IMR-90 (cell line): ENCODE measurements around the gene RAB26. TPM values are rescaled to one million over a fixed set of nuclear protein-coding genes. Genes with fewer than 3 reads are reported as not detected.
"Not testable (repeated sequence)": the region's sequence is repeated elsewhere in the genome, so short reads cannot be mapped to it uniquely, and the experiment has no call there.

Experiments
- ATAC-seq: fragments of 200-7000 bp; cut with Tn5 transposase; 2 replicates; pipeline ENCODE4 v1.9.1; 2020; ENCODE audit warnings: low read depth, mild to moderate bottlenecking, moderate library complexity
- BruUV-seq: library from RNA; stranded (reverse); fragments of 400-500 nt; replicated peaks from 2 replicates; lab custom pipeline; 2021; lab: Mats Ljungman, UMichigan
- CTCF ChIA-PET: fragments of 300-600 bp; formaldehyde crosslinking; extraction: SDS; loops from one replicate; lab custom pipeline; 2021; ENCODE audit warnings: antibody characterized with exemption; lab: Yijun Ruan, JAX
- POLR2A ChIA-PET: fragments of 300-600 bp; sonication (Branson Sonifier 250); formaldehyde crosslinking; loops from one replicate; lab custom pipeline; 2022; ENCODE audit warnings: antibody characterized with exemption; ENCODE audit not compliant: unreplicated experiment; lab: Charles Lee
- DNase-seq: peaks from one replicate; pipeline ENCODE4 v3.0.0; 2013
- H2AFZ ChIP-seq: replicated peaks from 2 replicates; pipeline ENCODE3; 2013; ENCODE audit warnings: low read length, mild to moderate bottlenecking; ENCODE audit not compliant: poor library complexity
- H2AK5ac ChIP-seq: 2 replicates; pipeline ENCODE4 v1.6.1; 2013; ENCODE audit warnings: low read depth, low read length, inconsistent platforms
- H2AK9ac ChIP-seq: replicated peaks from 2 replicates; pipeline ENCODE3; 2013; ENCODE audit warnings: mild to moderate bottlenecking, low read depth, low read length, moderate library complexity; ENCODE audit not compliant: poor library complexity
- H2BK120ac ChIP-seq: 2 replicates; pipeline ENCODE4 v1.6.1; 2013; ENCODE audit warnings: low read depth, low read length, inconsistent platforms
- H2BK15ac ChIP-seq: 3 replicates; pipeline ENCODE4 v1.6.1; 2013; ENCODE audit warnings: low read depth, low read length, inconsistent platforms
- H2BK20ac ChIP-seq: 2 replicates; pipeline ENCODE4 v1.6.1; 2013; ENCODE audit warnings: low read depth, mild to moderate bottlenecking, inconsistent platforms, low read length, moderate library complexity
- H2BK5ac ChIP-seq: 2 replicates; pipeline ENCODE4 v1.6.1; 2013; ENCODE audit warnings: mild to moderate bottlenecking, low read depth, low read length, inconsistent platforms; ENCODE audit not compliant: poor library complexity, severe bottlenecking
- H3K14ac ChIP-seq: replicated peaks from 2 replicates; pipeline ENCODE4 v1.6.1; 2013; ENCODE audit warnings: low read depth, low read length, inconsistent platforms
- H3K18ac ChIP-seq: 2 replicates; pipeline ENCODE4 v1.6.1; 2013; ENCODE audit warnings: low read depth, low read length, control low read depth
- H3K23ac ChIP-seq: 2 replicates; pipeline ENCODE4 v1.6.1; 2013; ENCODE audit warnings: low read depth, low read length, inconsistent platforms
- H3K27ac ChIP-seq: 2 replicates; pipeline ENCODE4 v1.5.1; 2013; ENCODE audit warnings: mild to moderate bottlenecking, control low read depth, low read length; ENCODE audit not compliant: insufficient read depth
- H3K27me3 ChIP-seq: 2 replicates; pipeline ENCODE4 v1.6.1; 2013; ENCODE audit warnings: low read length; ENCODE audit not compliant: control insufficient read depth, insufficient read depth
- H3K36me3 ChIP-seq: 2 replicates; pipeline ENCODE4 v1.6.1; 2013; ENCODE audit warnings: low read length, mixed read lengths; ENCODE audit not compliant: control insufficient read depth, insufficient read depth
- H3K4ac ChIP-seq: 2 replicates; pipeline ENCODE4 v1.6.1; 2013; ENCODE audit warnings: low read depth, low read length, inconsistent platforms
- H3K4me1 ChIP-seq: 2 replicates; pipeline ENCODE4 v1.6.1; 2013; ENCODE audit warnings: low read length, mixed read lengths; ENCODE audit not compliant: control insufficient read depth, insufficient read depth
- H3K4me2 ChIP-seq: 2 replicates; pipeline ENCODE4 v1.6.1; 2013; ENCODE audit warnings: low read depth, mild to moderate bottlenecking, control low read depth, low read length, moderate library complexity
- H3K4me3 ChIP-seq: 2 replicates; pipeline ENCODE4 v1.5.1; 2013; ENCODE audit warnings: low read depth, mild to moderate bottlenecking, control low read depth, low read length, moderate library complexity; ENCODE audit not compliant: insufficient read depth
- H3K56ac ChIP-seq: 2 replicates; pipeline ENCODE4 v1.6.1; 2013; ENCODE audit warnings: low read length, inconsistent platforms; ENCODE audit not compliant: insufficient read depth; ENCODE audit errors: extremely low read depth
- H3K79me1 ChIP-seq, 2 experiments: 2 replicates each; pipeline ENCODE4 v1.6.1; 2013; ENCODE audit warnings: low read length in 2 of 2, inconsistent platforms in 1 of 2, low read depth in 1 of 2
- H3K9ac ChIP-seq: 2 replicates; pipeline ENCODE4 v1.6.1; 2013; ENCODE audit warnings: low read depth, low read length, control low read depth
- H3K9me1 ChIP-seq: 2 replicates; pipeline ENCODE4 v1.6.1; 2013; ENCODE audit warnings: low read length, inconsistent platforms; ENCODE audit not compliant: insufficient read depth
- H3K9me3 ChIP-seq: 2 replicates; pipeline ENCODE4 v1.6.1; 2013; ENCODE audit warnings: low read length; ENCODE audit not compliant: control insufficient read depth, insufficient read depth
- H4K20me1 ChIP-seq: 2 replicates; pipeline ENCODE4 v1.6.1; 2013; ENCODE audit warnings: low read length, inconsistent platforms; ENCODE audit not compliant: insufficient read depth
- H4K5ac ChIP-seq: 2 replicates; pipeline ENCODE4 v1.6.1; 2013; ENCODE audit warnings: mild to moderate bottlenecking, low read depth, low read length, control low read depth
- H4K8ac ChIP-seq, 2 experiments: 2 replicates each; pipeline ENCODE4 v1.6.1; 2013; ENCODE audit warnings: low read depth in 2 of 2, low read length in 2 of 2, control low read depth in 1 of 2, inconsistent platforms in 1 of 2
- H4K91ac ChIP-seq: 2 replicates; pipeline ENCODE4 v1.6.1; 2013; ENCODE audit warnings: low read depth, low read length, inconsistent platforms; ENCODE audit not compliant: insufficient read depth
- WGBS, 2 experiments: methylation state at CpG; one replicate each; pipeline versions ENCODE4 v1.1.5 to v1.1.7; 2013; ENCODE audit warnings: missing lambda C conversion rate in 2 of 2; ENCODE audit not compliant: insufficient read length in 1 of 2; ENCODE audit errors: extremely low coverage in 2 of 2; 5-methylcytosine and 5-hydroxymethylcytosine counted together
- dilution Hi-C: fragments of 300-500 bp; cut with HindIII; formaldehyde crosslinking; loops from one replicate; pipeline ENCODE4 v1.14.3; 2018; ENCODE audit warnings: low sequenced_read_pairs; ENCODE audit not compliant: unreplicated experiment
- in situ Hi-C: fragments of 300-500 bp; cut with MboI; formaldehyde crosslinking; loops from 3 replicates; pipeline ENCODE4 v1.14.3; 2019; ENCODE audit warnings: low sequenced_read_pairs, inconsistent platforms, mixed read lengths
- intact Hi-C: fragments of 100-400 bp; cut with micrococcal nuclease; formaldehyde crosslinking; loops from 2 replicates; pipeline ENCODE4 v1.10.0; 2022
- polyA plus RNA-seq, 3 experiments: library from polyadenylated mRNA; depleted of rRNA; stranded (reverse); fragments of >200 nt; gene quantifications; 2 replicates each; pipeline ENCODE4 v1.2.3, GENCODE V29; 2012; ENCODE audit warnings: low replicate concordance in 1 of 3
- total RNA-seq: library from RNA; depleted of rRNA; stranded (reverse); fragments of >200 nt; gene quantifications from 2 replicates; pipeline ENCODE4 v1.2.3, GENCODE V29; 2012

Gene RAB26
- total and polyA plus RNA-seq, 2 of the 4 experiments (the other 2 are of a cell fraction), result 1.1 to 4.5 TPM

DNA sequence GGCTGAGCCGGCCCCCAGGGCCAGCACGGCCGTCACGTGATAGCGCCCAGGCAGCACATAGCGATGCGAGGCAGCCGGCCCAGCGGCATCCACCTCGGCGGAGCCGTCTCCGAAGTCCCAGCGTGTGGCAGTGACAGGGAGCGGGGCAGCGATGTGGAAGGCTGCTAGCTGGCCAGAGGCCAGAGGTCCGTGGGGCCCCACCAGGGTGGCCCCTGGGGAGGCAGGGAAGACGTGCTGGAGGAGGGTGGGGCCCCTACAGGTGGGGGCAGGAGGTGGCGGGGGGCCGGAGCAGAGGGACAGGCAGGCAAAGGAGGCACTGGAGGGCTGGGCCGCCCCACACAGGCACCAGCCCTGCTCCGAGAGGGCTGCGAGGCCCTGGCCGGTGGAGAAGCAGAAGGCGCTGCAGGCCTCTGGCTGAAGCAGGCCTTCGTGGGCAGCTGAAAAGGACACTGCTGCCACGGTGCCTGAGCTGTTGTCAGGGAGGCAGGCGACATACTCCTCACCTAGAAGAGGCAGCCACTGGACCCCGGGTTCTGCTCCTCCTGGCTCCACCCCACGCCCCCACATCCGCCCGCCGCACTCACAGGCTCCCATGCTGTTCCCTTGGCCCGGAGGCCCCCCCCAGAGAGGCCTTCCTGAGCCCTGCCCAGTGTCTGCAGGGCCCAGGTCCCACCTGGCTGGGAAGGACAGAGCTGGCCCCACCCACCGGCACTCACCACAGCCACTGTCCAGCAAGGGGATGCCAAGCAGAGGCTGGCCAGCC is 30.3 kb upstream of the RAB26 start:
- H3K79me1 ChIP-seq, H2BK15ac ChIP-seq, H2BK120ac ChIP-seq, ATAC-seq, H2AK9ac ChIP-seq, DNase-seq, H2AFZ ChIP-seq, H2BK20ac ChIP-seq, H4K5ac ChIP-seq, H3K4me2 ChIP-seq, H3K9ac ChIP-seq, H3K4me1 ChIP-seq, H3K9me3 ChIP-seq, H3K27me3 ChIP-seq, H4K8ac ChIP-seq, H3K14ac ChIP-seq, H2BK5ac ChIP-seq, in situ Hi-C loops, CTCF ChIA-PET, POLR2A ChIA-PET, intact Hi-C loops, H4K91ac ChIP-seq, H3K4ac ChIP-seq, H3K23ac ChIP-seq, dilution Hi-C loops, H3K56ac ChIP-seq, H3K27ac ChIP-seq, H3K4me3 ChIP-seq, H3K18ac ChIP-seq, H3K9me1 ChIP-seq, H2AK5ac ChIP-seq: not testable (repeated sequence)
- BruUV-seq, result TSS peak; percentile 71
- WGBS, 2 experiments, result no CpG with 5 or more reads among the region's 35 CpGs
- peaks cover 11% of the 10 kb centered on the region for H4K20me1 ChIP-seq
- H3K36me3 ChIP-seq, result peaks cover 13% of the 10 kb centered on the region; the same call in 1 of the 2 replicates
